ENCODE measurements around the gene PNMA8C.
"Not testable (repeated sequence)": the region's sequence is repeated elsewhere in the genome, so short reads cannot be mapped to it uniquely, and the experiment has no call there.

The PNMA8C gene

DNA sequence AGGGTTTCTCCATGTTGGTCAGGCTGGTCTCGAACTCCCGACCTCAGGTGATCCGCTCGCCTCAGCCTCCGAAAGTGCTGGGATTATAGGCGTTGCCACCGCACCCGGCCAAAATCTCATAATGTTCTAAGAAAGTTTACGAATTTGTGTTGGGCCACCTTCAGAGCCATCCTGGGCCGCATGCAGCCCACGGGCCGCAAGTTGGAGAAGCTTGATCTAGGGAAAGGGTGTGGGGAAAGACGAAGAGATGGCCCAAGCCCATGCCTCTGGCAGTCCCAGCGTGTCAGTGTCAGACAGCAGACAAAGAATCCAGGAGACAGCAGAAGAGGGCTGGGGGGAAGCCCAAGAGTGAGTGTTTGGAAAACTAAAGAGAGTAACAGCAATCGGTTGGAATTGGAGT, 17.3 kb upstream of the PNMA8C start:
- DNase-seq, result no peak

DNA sequence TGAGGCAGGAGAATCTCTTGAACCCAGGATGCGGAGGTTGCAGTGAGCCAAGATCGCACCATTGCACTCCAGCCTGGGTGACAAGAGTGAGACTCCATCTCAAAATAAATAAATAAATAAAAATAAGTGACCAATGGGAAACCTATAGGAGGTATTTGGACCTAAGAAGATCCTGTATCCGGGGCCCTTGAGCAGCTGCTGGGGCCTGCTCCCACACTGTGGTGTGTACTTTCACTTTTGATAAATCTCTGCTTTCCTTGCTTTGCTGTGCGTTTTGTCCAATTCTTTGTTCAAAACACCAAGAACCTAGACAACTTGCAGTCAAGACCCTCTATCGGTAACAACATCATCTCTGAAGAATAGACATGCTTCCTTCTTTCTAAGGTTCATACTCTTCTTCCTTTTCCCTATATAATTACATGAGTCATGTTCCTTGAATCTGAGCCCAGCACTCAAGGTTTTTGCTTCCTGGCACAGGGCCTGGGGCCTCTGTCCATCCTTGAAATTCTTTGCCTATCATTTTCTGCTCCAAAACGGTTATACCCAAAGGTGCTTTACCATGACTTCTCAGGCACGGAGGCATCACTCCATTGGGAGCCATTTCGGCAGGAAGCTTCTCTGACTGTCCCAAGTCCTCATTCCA, 14.2 kb upstream of the PNMA8C start:
- DNase-seq, result no peak

DNA sequence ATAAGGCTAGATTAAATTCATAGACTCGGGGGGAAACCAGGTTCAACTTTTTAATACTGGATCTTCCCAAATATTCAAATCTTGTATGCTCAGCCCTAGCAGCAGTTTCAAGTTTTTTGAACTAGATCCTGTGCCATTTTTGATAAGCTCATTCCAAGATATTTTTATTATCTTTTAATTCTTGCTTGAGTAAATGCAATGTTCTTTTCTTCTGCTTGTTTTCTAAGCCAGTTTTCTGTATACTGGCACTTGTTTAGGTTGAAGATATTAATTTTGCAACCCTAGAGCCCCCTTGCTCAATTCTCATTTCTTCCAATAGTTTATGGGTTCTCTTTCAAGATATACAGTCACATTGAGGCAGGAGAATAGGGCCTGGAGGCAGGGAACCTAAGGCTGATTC, 13.1 kb upstream of the PNMA8C start:
- DNase-seq, result no peak

DNA sequence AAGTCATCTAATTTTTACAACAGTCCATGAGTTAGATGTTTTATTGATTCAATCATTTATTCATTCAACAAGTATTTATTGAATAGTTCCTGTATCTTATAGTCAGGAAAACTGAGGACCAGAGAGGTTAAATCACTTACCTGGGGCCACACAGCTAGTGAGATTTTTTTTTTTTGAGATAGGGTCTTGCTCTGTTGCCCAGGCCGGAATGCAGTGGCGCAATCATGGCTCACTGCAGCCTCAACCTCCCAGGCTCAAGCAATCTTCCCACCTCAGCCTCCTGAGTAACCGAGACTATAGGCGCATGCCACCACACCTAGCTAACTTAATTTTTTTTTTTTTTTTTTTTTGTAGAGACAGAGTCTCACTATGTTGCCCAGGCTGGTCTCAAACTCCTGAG, 7.0 kb upstream of the PNMA8C start:
- DNase-seq, result not testable (repeated sequence)

DNA sequence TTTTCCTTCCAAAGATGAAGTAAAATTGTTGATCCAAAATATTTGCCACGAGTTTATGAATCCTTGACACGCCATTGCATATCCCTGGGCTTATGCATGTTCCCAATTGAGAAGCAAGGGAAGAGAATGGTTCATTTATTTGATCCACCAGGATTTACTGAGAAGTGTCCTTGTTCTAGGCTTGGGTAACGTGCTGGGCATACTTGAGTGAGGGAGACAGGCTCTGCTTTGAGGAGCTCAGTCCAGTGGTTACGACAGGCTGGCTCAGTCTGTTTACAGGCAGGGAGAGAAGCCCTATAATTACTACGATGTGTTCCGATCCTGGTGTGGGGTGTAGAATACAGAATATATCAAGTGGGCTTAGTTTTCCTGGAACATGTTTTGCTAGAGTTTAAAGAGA, 6.3 kb upstream of the PNMA8C start:
- DNase-seq, result no peak

DNA sequence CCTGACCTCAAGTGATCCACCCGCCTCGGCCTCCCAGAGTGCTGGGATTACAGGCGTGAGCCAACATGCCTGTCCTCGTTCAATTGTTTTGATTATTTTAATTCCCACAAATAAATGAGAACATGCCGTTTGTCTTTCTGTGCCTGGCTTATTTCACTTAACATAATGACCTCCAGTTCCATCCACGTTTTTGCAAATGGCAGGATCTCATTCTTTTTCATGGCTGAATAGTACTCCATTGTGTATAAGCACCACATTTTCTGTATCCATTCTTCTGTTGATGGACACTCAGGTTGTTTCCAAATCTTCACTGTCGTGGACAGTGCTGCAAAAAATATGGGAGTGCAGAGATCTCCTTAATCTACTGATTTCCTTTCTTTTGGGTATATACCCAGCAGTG, 4.7 kb upstream of the PNMA8C start:
- not testable (repeated sequence) for DNase-seq

DNA sequence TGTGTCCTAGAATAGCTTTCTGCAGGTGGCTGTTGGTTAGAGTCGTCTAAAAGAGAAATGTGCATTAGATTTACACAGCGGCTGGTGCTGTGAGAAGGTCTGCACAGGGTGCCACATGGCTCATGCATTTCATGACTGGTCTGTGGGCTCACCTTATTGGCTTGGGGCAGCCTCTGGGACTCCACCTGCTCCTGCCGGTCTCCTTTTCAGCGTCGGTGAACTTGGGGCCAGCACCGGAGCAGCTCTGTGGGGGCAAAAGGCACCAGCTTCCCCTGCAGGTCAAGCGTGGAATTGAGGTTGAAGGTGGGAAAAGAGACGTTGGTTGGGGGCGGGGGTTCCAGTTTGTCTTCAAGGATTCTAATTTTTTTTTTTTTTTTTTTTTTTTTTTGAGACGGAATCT, 3.1 kb upstream of the PNMA8C start:
- DNase-seq, result no peak

DNA sequence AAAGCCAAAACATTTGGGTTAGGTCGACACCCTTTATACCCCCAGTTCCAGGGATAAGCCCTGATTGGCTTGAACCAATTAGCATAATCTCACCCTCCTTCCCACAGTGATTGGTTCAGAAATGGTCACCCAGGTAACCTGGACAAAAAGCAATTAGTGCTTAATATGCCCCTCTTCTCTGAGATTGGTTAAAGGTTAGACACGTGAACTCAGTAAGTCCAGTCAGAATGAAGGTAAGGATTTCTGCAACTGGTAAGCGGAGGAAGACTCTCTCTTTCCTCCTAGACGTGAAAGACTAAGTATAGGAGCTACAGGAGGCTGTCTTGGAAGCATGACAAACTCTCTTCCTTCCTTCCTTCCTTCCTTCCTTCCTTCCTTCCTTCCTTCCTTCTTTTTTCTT, 1.3 kb upstream of the PNMA8C start:
- no peak for DNase-seq

DNA sequence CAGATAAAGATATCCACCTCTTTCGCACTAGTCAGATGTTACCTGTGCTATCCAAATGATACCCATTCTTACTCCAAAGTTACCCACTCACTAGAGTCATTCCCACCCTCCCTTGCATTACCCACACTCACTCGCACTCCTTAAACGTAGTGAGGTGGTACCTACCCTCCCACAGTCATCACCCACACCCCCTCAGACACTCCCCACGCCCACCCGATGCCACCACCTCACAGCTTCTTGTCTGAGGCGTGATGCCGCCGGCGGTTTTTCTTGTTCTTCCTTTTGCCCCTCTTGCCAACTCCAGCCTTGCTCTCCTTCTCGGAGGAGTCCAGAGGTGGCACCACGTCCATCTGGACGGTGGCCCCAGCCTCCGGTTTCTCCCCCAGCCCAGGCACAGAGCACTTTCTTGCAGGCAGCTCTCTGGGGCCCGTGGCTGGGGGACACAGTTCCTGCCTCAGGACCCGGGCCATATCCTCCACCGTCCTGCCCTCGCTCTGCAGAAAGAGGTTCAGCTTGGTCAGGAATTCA, 1.2 kb downstream of the PNMA8C start:
- no peak for DNase-seq

DNA sequence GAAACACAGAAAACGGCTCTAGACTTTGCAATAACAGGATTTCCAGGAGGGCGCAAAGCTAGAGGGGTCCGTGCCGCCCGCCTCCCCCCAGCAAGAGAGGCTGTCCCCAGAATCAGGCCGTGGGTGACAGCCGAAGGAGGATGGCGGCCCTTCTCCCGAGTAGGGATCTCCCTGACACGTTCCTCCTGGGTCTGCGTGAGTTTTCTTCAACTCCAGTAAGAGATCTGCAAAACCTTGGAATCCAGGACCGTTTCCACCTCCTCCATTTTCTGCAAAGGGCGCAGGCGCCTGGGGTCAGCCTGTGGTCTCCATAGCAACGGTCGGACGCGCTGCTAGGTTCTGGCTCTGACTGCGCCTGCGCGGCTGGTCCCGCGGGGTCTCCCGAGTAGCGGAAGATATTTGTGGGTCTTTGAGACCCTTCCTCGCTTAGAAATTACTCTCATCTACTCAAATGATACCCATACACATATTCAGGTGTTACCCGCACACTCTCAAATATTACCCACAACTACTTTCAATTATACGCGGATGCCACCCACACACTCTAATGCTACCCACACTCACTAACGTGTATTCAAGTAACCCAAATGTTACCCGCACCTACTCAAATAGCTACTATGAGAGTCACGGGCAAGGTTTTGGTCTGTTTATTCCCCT, 2.1 kb downstream of the PNMA8C start:
- DNase-seq, result peak; percentile 37

DNA sequence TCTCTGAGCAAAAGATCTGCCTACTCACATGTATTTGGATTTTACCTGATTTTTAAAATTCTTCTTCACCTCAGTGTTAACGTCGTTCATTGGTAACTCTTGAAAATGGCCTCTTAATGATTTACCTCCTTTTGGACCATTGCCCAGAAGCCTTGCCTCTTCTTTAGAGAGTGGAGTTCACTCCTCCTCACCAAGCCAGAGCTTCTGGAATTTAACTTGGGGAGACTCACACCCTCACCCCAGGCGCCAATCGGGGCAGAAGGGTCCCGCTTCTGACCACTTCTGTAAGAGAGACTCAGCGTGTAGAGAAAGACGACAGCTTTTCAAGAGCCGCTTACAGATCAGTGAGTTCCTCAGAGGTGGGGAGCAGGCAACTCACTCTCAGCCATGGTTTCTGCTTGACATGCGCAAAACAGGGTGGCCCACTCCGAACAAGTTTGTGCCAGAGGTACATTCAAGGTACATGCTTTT, 2.7 kb downstream of the PNMA8C start:
- no peak for DNase-seq

DNA sequence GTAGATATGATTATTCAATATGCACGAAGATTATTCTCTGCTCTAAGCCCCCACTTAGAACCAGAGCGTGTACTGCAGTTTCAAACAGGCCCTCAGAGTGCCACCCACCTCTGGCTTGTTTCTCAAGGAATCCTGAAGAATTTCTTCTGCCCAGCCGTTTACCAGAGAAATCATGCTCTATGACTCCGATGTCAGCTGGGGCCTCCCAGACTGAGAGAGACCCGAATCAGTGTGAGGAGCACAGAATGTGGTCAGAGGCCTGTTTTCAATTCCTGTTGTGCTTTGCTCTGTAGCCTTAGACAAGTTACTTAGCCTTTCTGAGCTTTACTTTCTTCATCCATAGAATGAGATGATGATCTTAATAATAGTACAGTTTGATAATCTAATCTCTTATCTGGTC, 5.5 kb downstream of the PNMA8C start:
- no peak for DNase-seq

DNA sequence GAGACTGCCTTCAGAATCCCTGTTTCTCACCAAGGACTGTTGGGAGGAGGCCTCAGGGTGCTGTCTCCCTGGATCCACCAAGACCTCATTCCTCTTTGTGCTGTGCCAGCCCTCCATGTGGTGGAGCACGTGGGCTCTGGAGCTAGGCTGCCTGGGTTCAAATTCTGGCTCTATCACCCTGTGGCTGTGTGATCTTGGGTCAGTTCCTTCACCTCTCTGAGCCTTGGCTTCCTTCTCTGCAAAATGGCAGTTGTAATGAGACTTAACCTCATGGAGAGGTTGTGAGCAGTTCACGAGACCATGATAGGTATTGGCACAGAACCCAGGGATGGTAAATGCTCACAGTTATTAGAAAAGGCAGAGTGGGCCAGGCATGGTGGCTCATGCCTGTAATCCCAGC, 6.4 kb downstream of the PNMA8C start:
- DNase-seq, result no peak

DNA sequence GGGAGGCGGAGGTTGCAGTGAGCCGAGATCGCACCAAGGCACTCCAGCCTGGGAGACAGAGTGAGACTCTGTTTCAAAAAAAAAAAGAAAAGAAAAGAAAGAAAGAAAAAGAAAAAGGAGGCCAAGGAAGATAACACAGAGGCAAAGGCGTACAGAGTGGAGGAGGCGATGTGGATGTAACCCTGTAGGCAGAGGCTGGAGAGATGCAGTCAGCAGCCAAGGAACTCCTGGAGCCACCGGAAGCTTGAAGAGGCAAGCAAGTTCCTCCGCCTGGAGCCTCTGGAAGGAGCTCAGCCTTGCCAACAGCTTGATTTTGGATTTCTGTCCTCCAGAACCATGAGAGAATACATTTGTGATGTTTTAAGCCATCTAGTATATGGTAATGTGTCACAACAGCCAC, 8.7 kb downstream of the PNMA8C start:
- no peak for DNase-seq

DNA sequence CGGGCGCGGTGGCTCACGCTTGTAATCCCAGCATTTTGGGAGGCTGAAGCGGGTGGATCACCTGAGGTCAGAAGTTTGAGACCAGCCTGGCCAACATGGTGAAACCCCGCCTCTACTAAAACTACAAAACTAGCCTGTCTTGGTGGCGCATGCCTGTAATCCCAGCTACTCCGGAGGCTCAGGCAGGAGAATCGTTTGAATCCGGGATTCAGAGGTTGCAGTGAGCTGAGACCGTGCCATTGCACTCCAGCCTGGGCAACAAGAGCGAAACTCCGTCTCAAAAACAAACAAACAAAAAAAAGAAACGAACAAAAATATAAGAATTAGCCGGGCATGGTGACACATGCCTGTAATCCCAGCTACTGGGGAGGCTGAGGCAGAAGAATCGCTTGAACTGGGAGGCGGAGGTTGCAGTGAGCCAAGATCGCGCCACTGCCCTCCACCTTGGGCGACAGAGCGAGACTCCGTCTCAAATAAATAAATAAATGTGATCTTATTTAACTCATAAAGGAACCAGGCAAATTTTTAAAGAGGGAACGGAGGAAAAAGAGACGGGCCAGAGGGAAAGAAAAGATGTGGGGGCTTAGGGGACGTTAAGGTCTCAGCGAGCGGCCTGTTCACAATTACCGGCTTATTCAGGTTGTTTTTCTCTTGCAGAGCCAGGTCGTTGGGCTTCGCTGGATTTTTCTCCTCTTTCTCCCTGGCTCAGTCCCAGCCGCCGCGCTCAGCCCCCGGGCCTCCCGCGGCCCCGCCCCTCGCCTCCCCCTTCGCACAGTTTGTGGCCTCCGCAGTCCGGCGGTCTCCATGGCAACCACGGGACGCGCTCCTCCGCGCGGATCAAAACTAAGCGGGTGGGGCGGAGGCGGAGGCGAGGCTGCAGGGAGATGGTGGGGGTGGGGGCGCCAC, 12.7 kb downstream of the PNMA8C start:
- not testable (repeated sequence) for DNase-seq

DNA sequence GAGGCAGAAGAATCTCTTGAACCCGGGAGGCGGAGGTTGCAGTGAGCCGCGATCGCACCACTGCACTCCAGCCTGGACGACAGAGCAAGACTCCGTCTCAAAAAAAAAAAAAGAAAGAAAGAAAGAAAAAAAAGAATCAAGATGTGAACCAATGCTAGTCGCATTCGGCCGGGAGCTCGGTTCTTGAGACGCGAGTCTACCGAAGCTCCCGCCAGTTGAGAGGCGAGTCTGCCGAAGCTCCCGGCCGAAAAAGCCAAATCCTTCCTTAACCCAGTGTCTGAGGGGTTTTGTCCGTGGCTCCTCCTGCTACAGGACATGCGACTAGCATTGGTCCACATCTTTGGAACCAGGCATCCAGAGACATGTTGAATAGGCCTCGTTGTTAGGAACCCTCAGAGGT, 13.8 kb downstream of the PNMA8C start:
- DNase-seq, result not testable (repeated sequence)

DNA sequence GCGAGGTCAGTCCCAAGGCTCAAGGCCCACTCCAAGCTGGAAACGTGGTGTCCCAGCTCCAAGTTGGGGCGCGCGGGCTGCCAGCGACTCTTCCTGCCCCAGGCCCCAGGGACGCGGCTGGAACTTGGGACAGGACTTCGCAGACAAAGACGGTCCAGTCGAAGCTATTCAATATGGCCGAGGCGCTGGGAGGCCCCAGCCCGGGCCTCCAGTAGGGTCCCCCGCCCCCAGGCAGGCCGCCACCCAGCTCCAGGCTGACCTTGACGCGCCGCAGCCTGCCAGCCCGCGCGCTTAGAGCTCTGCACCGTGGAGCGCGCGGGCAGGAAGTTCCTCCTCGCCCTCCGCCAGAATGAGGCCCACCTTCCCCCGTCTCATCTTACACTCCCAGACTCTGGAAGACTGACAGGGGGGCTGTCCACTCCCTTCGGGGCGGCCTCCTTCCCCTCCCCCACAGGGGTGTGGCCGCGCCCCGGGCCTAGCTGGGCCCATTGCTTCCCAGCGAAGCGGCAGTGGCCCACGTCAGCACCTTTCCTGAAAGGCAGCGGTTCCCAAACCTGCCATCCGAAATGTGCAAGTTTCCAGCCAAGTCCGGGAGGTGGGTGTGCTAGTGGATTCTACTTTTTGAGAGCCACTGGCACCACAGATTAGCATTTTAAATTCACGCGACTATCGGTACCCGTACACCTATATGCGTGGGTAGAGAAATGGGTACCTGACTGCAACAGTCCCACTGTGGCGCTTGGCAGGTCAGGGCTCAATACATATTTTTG, 15.3 kb downstream of the PNMA8C start, which contains the start of gene CCDC8:
Gene CCDC8 (minus strand): TSS at position 303 of the 770 bp plus-strand sequence. CDS start 754 bp downstream, outside the sequence.
- DNase-seq, result no peak

DNA sequence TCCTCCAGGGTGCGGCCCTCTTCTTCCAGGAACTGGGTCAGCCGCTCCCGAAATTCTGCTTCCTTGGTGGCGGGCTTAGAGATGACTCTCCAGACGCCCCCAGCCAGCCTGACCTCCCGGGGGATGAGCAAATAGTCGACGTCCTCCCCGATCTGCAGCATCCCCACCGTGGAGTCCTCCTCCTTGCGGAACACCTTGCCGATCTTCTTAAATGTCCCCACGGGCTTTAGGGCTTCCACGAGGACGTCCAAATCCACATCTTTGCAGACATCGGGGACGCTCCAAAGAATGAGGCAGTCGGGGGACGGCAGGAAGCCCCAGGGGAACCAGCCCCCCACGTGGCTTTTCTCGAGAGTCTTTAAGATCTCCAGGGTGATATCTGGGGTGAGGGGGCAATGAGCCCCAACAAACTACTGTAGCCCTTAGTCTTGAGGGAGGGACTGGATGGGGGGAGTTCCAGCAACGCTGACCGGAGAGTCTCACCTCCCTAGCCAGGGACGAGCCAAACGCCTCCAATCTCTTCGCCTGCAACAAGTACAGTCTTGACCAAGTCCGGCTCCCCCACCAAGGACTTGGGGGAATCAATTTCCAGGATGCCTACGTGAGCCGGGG, 16.0 kb downstream of the PNMA8C start:
- DNase-seq, result no peak

DNA sequence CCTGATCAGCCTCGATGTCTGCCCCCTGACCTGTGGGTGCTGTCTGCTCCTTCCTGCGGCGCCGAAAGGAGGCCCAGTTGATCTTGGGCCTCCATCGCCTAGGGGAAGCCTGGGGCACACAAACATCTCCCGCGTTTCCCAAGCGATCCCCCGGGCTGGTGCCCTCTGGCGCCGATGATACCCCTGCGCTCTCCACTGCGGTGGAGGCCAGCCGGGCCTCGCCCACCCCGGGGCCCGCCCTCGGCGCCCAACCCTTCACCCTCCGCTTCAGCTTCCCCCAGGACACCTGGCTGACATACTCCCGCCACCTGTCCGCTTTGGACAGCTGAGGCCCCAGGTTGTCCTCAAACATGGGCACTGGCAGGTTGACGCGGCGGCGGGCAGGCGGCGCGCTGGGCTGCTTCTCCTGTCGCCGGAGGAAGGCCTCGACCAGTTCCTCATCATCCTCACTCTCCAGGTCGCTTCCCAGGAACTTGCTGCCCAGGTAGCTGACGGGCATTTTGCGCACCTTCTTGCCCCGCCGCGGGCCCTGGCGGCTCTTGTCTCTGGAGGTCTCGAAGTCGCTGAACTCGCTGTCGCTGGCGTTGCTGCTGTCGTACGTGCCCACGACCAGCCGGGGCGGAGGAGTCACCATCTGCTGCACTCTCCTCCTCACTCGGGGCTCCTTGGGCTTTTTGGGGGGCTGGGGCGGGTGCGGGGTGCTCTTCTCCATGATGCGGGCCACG, 16.6 kb downstream of the PNMA8C start:
- DNase-seq, result no peak

DNA sequence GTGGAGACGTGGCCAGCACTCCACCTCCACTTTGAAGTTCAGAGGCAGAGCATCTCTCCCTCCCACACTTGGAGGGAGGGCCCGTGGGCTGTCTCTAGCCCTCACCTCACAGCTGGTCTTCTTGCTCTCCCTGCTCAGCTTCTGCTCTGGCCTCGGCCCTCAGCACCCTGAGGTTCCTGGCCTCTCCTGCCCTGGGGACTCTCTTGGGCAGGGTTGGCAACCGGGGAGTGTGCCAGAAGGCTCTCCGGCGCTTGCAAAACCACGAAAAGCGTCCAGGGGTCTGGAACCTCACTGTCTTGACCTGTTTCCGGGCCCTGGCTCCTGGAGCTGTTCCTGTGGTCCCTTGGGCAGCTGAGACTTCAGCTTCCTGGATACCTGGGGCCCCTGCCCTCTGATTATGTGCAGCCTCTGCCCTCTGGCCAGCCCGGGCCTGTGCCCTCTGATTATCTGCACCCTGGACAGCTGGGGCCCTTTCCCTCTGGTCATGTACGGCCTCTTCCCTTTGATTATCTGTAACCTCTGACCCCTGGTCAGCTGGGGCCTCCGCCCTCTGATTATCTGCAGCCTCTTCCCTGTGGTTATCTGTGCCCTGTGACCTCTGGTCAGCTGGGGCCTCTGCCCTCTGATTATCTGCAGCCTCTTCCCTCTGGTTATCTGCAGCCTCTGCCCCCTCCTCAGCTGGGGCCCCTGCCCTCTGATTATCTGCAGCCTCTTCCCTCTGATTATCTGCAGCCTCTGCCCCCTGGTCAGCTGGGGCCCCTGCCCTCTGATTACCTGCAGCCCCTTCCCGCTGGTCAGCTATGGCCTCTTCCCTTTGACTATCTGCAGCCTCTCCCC, 17.4 kb downstream of the PNMA8C start:
- no peak for DNase-seq

Data from suppressor macrophage treated with lipopolysaccharide for 4 hours (primary cell).